ENCODE results near the gene ABHD13.
A peak's percentile ranks its signal among the peaks of the same experiment; 100 is the strongest.
"Not testable (repeated sequence)": the region's sequence is repeated elsewhere in the genome, so short reads cannot be mapped to it uniquely, and the experiment has no call there.

The ABHD13 gene

GRCh38 chr13:108218044-108218974, at the start of gene ABHD13:
TSS of gene ABHD13 (plus strand) at chr13:108218392. CDS start at chr13:108229219, 10,827 bp downstream.
- DNase-seq (ENCODE audit: low spot score), result peak; percentile 96

GRCh38 chr13:108168929-108169328, 49.3 kb upstream of the ABHD13 start:
- DNase-seq (ENCODE audit: low spot score), result no peak

- no peak for DNase-seq (ENCODE audit: low spot score)
Observed at GRCh38 chr13:108176685-108177274, 41.4 kb upstream of the ABHD13 start.

GRCh38 chr13:108178078-108178477, 40.1 kb upstream of the ABHD13 start:
- DNase-seq (ENCODE audit: low spot score), result no peak

GRCh38 chr13:108182652-108183051, 35.5 kb upstream of the ABHD13 start:
- DNase-seq (ENCODE audit: low spot score), result no peak

GRCh38 chr13:108185223-108185622, 33.0 kb upstream of the ABHD13 start:
- DNase-seq (ENCODE audit: low spot score), result no peak

- no peak for DNase-seq (ENCODE audit: low spot score)
Observed at GRCh38 chr13:108188260-108188659, 29.9 kb upstream of the ABHD13 start.

- no peak for DNase-seq (ENCODE audit: low spot score)
Observed at GRCh38 chr13:108190897-108191296, 27.3 kb upstream of the ABHD13 start.

- no peak for DNase-seq (ENCODE audit: low spot score)
Observed at GRCh38 chr13:108193806-108194205, 24.4 kb upstream of the ABHD13 start.

GRCh38 chr13:108194435-108194936, 23.7 kb upstream of the ABHD13 start:
- no peak for DNase-seq (ENCODE audit: low spot score)

- no peak for DNase-seq (ENCODE audit: low spot score)
Observed at GRCh38 chr13:108195146-108195545, 23.0 kb upstream of the ABHD13 start.

- DNase-seq (ENCODE audit: low spot score), result no peak
Observed at GRCh38 chr13:108195861-108196260, 22.3 kb upstream of the ABHD13 start.

- DNase-seq (ENCODE audit: low spot score), result no peak
Observed at GRCh38 chr13:108200781-108201398, 17.3 kb upstream of the ABHD13 start.

- DNase-seq (ENCODE audit: low spot score), result no peak
Observed at GRCh38 chr13:108210551-108210950, 7.6 kb upstream of the ABHD13 start.

GRCh38 chr13:108212886-108213285, 5.3 kb upstream of the ABHD13 start:
- no peak for DNase-seq (ENCODE audit: low spot score)

GRCh38 chr13:108213946-108214345, 4.2 kb upstream of the ABHD13 start:
- no peak for DNase-seq (ENCODE audit: low spot score)

- DNase-seq (ENCODE audit: low spot score), result peak; percentile 52
Observed at GRCh38 chr13:108214441-108215271, 3.5 kb upstream of the ABHD13 start.

- peak; percentile 96 for DNase-seq (ENCODE audit: low spot score)
Observed at GRCh38 chr13:108215436-108215835, 2.8 kb upstream of the ABHD13 start, which contains the start of gene LIG4. TSS of gene LIG4 (minus strand) at chr13:108215536. CDS start at chr13:108211268, 4,268 bp downstream.

- DNase-seq (ENCODE audit: low spot score), result not testable (repeated sequence)
Observed at GRCh38 chr13:108217307-108218043, 717 bp upstream of the ABHD13 start.

- no peak for DNase-seq (ENCODE audit: low spot score)
Observed at GRCh38 chr13:108220041-108220440, 1.8 kb downstream of the ABHD13 start.

All from ecto neural progenitor cell (in vitro differentiated cells).